GM18508 (cell line): ENCODE results near the gene EYS.

Experiments
- ATAC-seq: cut with Tn5 transposase; IDR thresholded peaks from one replicate; pipeline ENCODE4 v1.9.1; 2021; ENCODE audit warnings: moderate number of reproducible peaks; ENCODE audit not compliant: insufficient read depth, unreplicated experiment

Gene EYS

DNA sequence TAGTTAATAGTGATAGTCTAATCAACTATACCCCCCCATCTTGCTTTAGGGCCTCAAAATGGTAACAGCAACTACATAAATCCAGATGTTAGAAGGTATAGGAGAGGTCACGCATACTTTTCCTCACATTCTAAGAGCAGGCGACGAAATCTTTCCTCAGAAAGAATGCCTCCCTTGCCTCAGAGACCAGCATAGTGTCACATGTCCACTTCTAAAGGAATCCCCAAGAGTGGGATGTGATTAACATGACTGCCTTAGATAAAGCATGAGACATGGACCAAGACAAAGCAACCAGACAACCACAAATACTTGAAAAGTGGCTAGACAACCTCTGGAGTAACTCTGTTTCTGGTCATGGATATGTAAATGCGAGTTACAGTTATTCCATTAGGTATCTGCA is 710.7 kb downstream of the EYS start:
- ATAC-seq: no peak

DNA sequence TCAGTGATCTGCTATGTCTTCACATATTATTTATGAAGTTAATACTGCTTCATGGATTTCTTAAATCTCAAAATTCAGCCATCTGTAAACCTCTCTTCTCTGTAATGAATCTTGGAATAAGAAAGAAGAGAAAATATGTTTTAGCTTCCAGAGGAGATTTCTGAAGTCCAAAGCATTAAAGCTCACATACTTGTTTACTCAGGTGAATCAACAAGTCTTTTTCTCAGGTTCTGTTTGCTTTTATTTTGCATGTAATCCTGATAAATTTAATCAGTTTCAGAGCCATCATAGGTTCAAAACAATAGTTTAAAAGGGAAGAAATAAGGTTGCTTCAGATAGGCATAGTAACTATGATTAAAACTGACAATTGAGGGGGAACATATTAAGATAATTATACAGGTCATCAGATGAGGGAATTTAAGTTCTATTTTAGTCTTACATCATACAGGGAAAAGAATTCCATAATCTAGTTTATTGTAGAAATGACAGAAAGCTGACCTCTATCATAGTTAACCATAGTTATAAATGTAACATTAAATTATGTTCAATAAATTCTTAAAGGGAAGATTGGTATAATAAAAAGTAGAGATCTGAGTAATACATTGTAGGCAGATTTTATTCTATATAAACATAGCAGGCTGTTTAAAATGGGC is 716.2 kb downstream of the EYS start:
- no peak for ATAC-seq

DNA sequence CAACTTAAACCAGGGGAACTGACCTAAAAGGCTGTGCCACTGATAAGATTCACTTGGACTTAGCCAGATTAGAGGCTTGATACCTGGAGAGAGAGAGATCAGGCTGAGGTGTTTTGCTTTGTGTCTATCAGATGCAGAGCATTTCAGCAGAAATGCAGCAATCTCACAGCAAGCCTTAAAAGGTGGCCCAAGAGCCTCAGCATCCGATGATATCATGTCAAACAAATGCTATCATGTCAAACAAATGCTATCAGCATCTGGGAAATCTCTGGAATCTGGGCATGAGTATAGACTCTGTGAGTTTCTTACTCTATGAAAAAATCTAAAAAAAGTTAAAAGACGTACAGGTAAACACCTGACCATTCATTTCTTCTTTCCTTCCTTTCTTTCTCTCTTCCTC is 718.9 kb downstream of the EYS start:
- ATAC-seq: no peak

DNA sequence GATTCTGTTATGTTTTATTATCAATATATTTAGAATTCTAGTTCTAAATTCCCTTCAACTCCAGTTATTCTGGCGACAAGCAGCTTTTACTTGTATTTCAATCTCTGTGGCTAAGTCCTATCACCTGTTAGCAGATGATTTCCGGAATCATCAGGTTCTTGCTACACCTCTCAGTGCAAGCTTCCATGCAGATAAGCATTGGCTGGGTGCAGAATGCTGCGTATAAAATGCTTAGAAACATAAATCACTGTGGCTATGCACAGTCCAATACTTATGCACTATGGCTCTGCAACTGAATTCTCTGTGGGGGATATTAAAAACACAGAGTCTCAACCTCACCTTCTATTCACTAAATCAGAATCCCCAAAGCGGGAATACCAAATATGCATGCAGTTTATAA is 720.0 kb downstream of the EYS start:
- no peak for ATAC-seq

DNA sequence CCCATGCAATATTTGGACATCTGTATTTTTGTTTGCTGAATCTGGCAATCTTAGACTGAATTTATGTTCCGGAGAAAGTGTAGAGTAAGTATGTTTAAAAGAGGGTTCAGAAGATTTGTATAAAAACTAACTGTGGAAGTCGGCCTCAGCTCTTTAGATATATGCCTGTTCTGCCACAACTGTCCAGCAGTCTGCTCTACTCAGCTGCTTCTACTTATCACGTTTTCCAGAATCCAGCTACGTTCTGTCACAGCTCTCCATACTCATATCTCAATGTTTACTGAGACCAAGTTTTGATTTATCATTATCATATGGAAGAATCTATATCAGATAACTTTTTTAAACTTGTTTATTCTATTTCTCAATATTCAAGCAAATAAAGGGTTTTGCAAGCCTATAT is 721.3 kb downstream of the EYS start:
- no peak for ATAC-seq

DNA sequence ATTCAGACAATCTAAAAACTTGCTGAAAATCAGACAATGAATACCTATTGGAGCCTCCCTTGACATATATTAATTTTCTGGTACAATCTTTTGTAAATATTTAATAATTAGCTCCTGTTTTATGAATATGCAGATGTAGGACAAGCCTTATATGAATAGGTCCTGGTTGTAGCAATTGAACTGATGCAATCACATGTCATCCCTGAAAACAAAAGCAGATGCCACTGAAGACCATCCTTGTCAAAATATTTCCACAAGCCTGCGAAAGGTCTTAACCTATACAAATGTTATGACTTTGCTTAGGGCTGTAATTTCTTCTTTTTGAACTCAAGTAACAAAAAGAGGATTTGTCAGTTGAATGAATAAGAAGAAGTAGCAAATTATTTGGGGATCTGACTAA is 722.1 kb downstream of the EYS start:
- no peak for ATAC-seq

DNA sequence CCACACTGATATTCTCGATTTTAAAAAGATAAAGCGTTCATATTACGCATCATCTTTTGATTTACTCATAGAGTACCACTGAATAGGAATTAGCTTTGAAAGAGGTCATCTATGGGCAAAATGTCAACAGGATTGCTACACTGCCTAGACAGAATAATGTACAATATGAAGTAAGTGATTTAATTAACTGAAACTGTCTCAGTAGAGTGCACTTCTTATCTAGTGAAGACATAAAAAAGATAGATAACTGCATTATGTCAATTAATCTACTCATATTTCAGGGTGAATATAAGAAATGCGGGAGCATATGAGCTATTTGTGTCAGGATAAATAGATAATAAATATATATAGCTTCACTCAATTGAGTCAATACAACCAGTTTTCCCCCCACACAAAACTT is 723.9 kb downstream of the EYS start:
- ATAC-seq: no peak

DNA sequence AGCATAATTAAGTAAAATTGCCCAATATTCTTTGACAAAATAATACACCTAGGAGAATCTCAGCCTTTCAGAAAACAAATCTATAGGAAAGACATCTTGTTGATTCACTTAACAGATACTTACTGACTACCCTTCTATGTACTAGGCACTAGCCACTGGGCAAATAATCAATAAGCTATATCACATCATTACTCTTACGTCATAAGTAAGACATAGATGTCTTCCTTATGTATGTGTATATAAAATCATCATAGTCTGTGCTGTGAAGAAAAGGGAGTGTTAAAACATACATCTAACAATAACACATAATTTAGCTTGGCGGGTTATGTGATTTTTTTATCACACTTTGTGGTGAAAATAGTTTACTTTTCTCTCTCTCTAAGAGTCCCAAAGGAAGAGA is 733.9 kb downstream of the EYS start:
- ATAC-seq: no peak

DNA sequence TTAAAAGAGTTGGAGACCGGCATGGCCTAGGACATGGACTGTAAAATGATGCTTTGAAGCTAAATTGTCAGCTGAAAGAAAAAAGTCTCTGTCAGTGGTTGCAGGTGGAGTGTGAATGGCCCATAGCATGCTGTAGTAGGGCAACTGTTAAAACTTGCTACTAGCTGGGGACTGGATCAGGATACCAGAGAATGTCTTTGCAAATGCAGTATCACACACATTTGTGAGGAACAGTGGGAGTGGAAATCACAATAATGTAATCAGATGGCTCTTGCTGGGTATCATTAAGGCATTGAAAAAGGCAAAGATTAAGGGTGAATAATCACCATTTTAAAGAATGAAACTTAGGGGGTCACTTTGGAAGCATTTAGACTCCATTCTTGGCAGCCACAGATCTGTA is 737.9 kb downstream of the EYS start:
- no peak for ATAC-seq

DNA sequence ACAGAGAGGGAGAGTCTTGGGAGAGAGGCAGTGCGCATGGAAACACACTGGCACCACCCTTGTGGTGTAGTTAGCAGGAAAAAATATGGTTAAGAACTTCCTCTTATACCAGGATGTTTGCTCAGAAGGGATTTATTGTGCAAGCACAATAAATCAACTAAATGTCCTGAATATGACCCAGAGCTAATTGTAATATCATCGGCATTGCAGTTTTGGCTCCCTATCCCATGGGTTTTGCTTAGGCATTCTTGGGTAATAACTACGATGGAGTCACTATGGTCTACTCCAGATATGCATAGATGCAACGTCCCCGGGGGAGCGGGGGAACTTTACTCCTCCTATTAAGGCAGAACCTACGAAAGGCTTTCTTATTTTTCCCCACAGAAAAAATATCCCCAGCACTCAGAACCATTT is 751.6 kb downstream of the EYS start:
- ATAC-seq: no peak

DNA sequence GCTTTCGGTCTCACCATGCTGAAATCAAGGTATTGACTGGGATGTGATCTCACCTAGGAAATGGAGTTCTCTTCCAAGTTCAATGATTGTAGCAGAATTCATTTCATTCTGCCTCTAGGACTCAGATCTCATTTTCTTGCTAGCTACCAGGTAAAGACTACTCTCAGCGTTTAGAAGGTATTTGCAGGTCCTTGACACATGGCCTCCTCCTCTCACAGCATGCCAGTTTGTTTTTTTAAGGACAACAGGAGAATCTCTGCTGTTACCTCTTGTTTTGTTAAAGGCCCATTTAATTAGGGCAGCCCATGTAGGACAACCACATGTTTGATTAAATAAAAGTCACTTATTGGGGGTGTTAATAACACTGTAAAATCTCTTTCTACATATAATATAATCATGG is 757.8 kb downstream of the EYS start:
- no peak for ATAC-seq

DNA sequence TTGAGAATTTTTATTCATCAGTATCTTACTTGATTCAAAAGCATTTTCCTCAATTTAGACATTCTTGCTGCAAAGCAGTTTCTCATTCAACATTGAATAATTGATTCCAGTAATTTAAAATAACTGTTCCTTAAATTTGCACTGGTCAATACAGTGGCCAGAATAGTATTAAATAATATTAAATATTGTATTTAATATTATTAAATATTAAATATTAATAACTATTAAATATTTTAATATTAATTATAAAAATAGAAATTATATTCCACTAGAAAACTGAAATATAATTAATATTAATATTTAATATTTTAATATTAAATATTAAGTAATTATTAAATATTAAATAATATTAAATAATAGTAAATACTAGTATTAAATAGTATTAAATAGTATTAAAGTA is 758.8 kb downstream of the EYS start:
- ATAC-seq: no peak

DNA sequence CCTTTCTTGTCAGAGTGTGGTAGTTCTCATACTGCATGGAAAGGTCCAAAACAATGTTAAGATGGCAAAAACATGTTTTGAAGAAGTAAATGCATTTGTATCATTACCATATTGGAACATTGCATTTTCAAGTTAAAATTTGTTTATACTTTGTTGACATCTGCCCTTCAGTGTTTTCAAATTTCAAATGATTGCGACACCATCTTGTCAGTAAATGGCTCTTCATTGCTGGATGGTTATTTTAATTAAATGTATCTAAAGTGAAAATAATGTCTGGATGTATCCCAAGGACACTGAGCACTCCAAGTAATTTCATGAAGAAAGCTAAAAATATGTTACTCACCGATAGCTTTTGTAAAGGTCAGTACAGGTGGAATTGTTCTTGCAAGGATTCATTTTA is 761.6 kb downstream of the EYS start:
- no peak for ATAC-seq

DNA sequence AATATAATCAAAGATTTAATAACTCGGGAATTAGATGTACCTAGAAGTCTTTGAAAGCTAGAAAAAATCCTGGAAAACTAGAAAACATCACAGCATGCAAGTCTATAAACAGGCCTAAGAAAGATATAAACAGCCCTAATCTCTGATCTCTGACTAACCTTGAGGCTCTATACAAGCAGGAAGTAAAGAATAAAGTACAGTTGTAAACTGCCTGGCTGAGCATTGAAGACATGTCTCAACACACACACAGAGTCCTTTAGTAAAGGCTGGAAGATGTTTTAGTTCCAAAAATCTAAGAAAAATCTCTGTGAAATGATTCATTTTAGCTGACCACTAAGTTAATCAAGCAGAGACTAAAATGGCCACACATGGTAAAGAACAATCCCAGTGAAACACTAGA is 774.5 kb downstream of the EYS start:
- no peak for ATAC-seq

DNA sequence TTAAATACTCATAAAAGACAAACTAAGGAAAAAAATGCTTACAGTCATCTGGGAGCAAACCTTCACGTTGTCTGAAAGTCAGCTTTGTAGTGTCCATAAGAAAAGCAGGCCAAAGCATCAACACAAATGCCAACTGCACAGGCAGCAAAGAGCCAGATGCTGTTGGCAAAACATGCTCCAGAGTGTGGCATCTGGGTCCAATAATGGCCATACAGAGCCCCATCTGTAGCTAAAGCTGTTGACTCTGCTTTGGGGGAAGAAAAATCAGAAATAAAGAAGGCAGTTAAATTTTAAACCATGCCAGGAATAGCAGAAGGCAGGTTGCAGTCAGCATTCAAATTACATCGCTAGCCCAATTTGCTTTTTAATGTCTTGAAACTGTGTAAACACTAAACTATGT is 776.3 kb downstream of the EYS start:
- no peak for ATAC-seq

DNA sequence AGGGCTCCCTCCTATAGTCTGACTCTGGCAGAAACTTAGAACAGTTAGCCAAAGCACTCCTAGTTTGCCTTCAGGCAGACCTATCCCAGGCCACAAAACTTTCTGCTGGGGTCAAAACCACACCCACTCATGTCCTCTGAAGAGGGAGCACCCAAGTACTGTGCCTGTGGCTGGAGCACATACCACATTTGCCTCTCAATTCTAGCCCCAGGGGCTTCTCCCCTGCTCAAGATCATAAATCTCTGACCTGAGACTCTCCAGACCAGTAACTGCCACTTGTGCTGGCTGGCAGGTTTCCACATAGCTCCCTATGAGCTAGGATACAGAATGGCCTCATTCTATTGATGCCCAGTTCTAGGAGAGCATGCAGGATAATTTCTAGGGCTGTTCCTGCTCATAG is 781.0 kb downstream of the EYS start:
- no peak for ATAC-seq

DNA sequence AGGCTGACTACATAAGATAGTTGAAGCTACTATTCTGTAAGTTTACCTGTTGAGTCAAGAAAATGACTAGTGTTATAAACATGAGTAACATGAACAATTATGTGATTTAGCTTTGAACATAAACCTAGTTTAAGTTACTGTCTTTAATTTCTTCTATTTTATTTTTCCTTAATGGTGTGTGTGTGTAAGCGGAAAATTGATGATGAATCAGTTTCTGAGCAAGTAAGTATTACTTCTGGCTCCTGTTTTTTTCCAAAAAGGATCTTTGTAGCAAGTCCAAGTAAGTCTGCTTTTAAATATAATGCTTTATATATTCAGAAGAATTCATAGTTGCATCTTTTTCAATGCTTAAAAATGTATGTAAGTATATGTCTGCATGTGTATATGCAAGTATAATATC is 786.8 kb downstream of the EYS start:
- no peak for ATAC-seq

DNA sequence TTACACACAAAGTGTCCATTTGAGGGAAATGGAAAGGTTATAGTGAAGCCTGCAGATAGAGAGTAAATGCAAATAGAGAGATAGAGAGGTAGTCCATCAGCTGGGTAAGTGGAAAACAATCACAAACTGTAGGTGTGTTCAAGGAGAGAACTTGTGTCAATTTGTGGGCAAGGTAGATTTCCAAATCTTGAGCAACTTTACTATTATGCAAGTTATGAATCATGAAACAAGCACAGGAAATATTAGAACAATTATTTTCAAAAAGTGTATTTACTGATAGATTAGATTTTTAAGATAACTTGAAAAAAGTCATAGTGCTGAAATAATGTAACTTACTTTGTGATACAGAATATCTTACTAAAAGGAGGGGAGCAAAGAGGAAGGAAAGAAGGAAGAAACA is 792.9 kb downstream of the EYS start:
- ATAC-seq: no peak

DNA sequence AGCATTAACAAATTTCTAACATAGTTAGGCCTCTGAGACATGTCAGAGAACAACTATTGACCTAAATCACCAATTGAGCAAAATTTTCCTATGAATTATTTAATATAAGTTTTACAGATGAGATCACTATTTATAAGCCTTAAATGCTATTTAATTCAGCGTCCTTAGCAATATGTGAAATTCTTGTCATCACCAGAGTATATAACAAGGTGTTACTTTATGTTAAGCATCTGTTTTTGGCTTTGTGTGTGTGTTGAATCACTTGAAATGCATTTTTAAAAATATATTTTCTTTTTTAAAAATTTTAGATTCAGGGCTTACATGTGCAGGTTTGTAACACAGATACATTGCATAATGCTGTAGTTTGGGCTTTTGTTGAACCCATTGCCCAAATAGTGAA is 794.1 kb downstream of the EYS start:
- ATAC-seq: no peak

DNA sequence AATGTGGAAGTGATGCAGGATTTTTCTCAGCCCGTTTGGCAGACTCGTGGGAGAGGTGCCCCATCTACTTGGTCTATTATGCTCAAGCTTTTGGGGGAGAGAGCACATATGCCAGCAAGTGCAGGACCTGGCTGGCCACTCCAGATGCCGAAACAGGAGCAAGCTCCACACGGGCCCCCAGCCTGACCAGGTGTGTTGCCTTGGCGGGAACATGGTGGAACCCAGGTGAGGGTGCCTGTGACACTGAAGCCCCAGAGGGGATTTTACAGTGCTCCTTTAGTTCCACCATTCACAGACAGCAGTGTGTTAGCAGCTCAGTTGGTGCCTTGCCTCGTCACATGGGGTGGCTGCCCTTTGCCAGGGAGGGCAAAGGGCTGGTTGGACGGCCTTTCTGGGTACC is 798.9 kb downstream of the EYS start:
- ATAC-seq: no peak

DNA sequence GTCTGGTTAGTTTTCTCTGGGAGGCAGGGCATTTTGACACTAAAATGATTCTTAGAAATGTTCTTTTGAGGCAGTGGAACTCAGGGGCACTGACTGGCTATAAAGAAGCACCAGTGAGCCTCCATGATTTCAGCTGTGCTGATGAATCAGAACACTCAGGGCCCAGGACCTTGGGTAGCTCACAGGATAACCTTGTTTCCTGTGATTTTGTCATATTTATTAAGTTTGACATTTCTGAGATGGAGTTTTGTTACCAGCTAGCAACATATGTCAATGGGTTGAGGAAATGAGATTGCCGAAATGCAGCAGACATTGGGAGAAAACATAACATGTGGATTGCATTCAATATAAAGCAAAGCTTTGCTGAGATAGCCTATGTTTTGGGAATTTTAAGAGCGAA is 802.4 kb downstream of the EYS start:
- no peak for ATAC-seq

DNA sequence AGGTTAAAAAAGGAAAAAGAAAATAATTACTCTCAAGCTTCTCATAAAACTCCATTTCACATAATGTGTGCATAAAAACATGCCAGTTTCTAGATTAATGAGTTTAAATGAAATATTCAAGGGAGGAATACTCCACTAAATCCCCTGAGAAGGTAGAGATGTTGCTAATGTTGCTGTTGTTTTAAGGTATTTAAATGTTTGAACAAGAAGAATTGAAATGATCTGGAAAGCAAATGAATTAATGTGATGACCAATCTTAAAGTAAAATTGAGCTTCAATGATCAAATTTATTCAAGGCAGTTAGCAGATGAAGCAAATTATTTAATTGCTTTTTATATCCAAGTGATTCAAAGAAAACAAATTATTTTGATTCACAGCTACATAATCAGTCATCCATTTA is 804.4 kb downstream of the EYS start:
- no peak for ATAC-seq

DNA sequence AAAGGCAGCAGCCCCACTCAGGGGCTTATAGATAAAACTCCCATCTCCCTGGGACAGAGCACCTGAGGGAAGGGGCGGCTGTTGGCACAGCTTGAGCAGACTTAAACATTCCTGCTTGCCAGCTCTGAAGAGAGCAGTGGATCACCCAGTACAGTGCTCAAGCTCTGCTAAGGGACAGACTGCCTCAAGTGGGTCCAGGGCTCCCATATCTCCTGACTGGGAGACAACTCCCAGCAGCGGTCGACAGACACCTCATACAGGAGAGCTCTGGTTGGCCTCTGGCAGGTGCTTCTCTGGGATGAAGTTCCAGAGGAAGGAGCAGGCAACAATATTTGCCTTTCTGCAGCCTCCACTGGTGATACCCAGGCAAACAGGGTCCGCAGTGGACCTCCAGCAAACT is 810.1 kb downstream of the EYS start:
- no peak for ATAC-seq
